Fibroblast of lung (primary cell): ENCODE measurements around the gene DIPK2B. TPM values are rescaled to one million over a fixed set of nuclear protein-coding genes. Genes with fewer than 3 reads are reported as not detected.

Source experiments
- DNase-seq, 2 donors: peaks; one replicate each; pipeline versions ENCODE4 v3.0.0 to v3.0.0-alpha.2; 2010; ENCODE audit warnings: low read depth in 2 of 2
- H2AFZ ChIP-seq: 2 replicates; pipeline ENCODE4 v1.5.1; 2012; ENCODE audit warnings: low read length, control low read depth, inconsistent platforms
- H3K27ac ChIP-seq: 2 replicates; pipeline ENCODE4 v1.5.1; 2011; ENCODE audit warnings: low read length, control low read depth; ENCODE audit not compliant: insufficient read depth
- H3K27me3 ChIP-seq: 2 replicates; pipeline ENCODE4 v1.5.1; 2011; ENCODE audit warnings: mild to moderate bottlenecking, low read length; ENCODE audit not compliant: control insufficient read depth, insufficient read depth
- H3K36me3 ChIP-seq: 2 replicates; pipeline ENCODE4 v1.5.1; 2011; ENCODE audit warnings: low read length; ENCODE audit not compliant: control insufficient read depth, insufficient read depth
- H3K4me1 ChIP-seq: 2 replicates; pipeline ENCODE4 v1.5.1; 2011; ENCODE audit warnings: low read length; ENCODE audit not compliant: control insufficient read depth, insufficient read depth; ENCODE audit errors: extremely low read depth
- H3K4me2 ChIP-seq: 2 replicates; pipeline ENCODE4 v1.5.1; 2011; ENCODE audit warnings: low read length, control low read depth; ENCODE audit not compliant: insufficient read depth; ENCODE audit errors: extremely low read depth
- H3K4me3 ChIP-seq, 4 experiments: fragments of 200-600 bp in 1 of 4; sonication (generic) in 1 of 4; replicated peaks in 1 of 4; 2 replicates each; pipeline ENCODE4 v1.5.1; 2011 to 2016; ENCODE audit warnings: low read length in 4 of 4, low read depth in 3 of 4, mild to moderate bottlenecking in 3 of 4, control low read depth in 2 of 4, inconsistent platforms in 1 of 4, mixed read lengths in 1 of 4; ENCODE audit not compliant: insufficient read depth in 1 of 4; ENCODE audit errors: control extremely low read depth in 1 of 4
- H3K79me2 ChIP-seq: 2 replicates; pipeline ENCODE4 v1.5.1; 2012; ENCODE audit warnings: mild to moderate bottlenecking, low read length, inconsistent platforms; ENCODE audit not compliant: control insufficient read depth, insufficient read depth
- H3K9ac ChIP-seq: 2 replicates; pipeline ENCODE4 v1.5.1; 2011; ENCODE audit warnings: mild to moderate bottlenecking, low read length, control low read depth; ENCODE audit not compliant: insufficient read depth
- H3K9me3 ChIP-seq: 2 replicates; pipeline ENCODE4 v1.5.1; 2012; ENCODE audit warnings: low read depth, low read length; ENCODE audit not compliant: control insufficient read depth, insufficient read depth
- H4K20me1 ChIP-seq: 2 replicates; pipeline ENCODE4 v1.5.1; 2011; ENCODE audit warnings: low read length; ENCODE audit not compliant: control insufficient read depth, insufficient read depth; ENCODE audit errors: extremely low read depth
- CTCF ChIP-seq, 2 donors: IDR thresholded peaks in 1 of 2; conservative IDR thresholded peaks in 1 of 2; 1 replicate in 1 of 2; 2 replicates in 1 of 2; pipeline ENCODE4 v1.5.1; 2011 to 2012; ENCODE audit warnings: low read length in 2 of 2, control low read depth in 1 of 2, inconsistent platforms in 1 of 2, low read depth in 1 of 2, mild to moderate bottlenecking in 1 of 2
- EZH2 ChIP-seq: IDR thresholded peaks from 2 replicates; pipeline ENCODE4 v1.5.1; 2012; ENCODE audit warnings: low read length, control low read depth, mild to moderate bottlenecking; ENCODE audit errors: missing control alignments
- polyA minus RNA-seq: library from RNA; depleted of rRNA, polyadenylated mRNA; stranded (reverse); fragments of >200 nt; gene quantifications from 2 replicates; pipeline ENCODE4 v1.2.3, GENCODE V29; 2011; ENCODE audit warnings: low replicate concordance
- polyA plus RNA-seq, 2 donors: library from polyadenylated mRNA; depleted of rRNA in 1 of 2; stranded (reverse) in 1 of 2; unstranded in 1 of 2; fragments of >200 nt; gene quantifications; 2 replicates each; pipeline ENCODE4 v1.2.1, GENCODE V29; 2011 to 2012; ENCODE audit warnings: missing spikeins in 1 of 2
- total RNA-seq: library from RNA; depleted of rRNA; stranded (reverse); fragments of >200 nt; gene quantifications from 2 replicates; pipeline ENCODE4 v1.2.1, GENCODE V29; 2014

Gene DIPK2B
- total RNA-seq, result not detected in 2 replicates
- not detected in 2 replicates for polyA plus RNA-seq
- not detected in 2 replicates for polyA plus RNA-seq (2012)
- polyA minus RNA-seq, result not detected in 2 replicates

GRCh38 chrX:45200741-45201234 is at the start of gene DIPK2B:
Gene DIPK2B, minus strand, starts transcription at chrX:45200876. Its CDS starts 50 bp downstream, at chrX:45200826.
- H3K27me3 ChIP-seq, result peaks cover 3% of the 10 kb centered on the region
- H3K9me3 ChIP-seq, result no peaks in the 10 kb centered on the region
- H2AFZ ChIP-seq, result no peak within 1 kb of the TSS
- H3K9ac ChIP-seq, result no peak within 1 kb of the TSS
- TF ChIP-seq EZH2 (no peak), CTCF (conservative IDR thresholded peaks at IDR 0.05 in 1 of 2, IDR thresholded peaks at IDR 0.05 in 1 of 2; ENCODE audit: low read depth in 1 of 2, low read length in 2 of 2) (no peak)
- H3K36me3 ChIP-seq, result no peaks in the 10 kb centered on the region
- H3K79me2 ChIP-seq, result no peaks in the 10 kb centered on the region
- peaks cover 3% of the 10 kb centered on the region for H3K4me1 ChIP-seq
- no peaks in the 10 kb centered on the region for H4K20me1 ChIP-seq
- H3K4me2 ChIP-seq, result no peak within 1 kb of the TSS
- no peak within 1 kb of the TSS for H3K4me3 ChIP-seq
- DNase-seq, result no peak
- no peak within 1 kb of the TSS for H3K27ac ChIP-seq

- Histone ChIP-seq H3K9ac (no peak overlapping the region), H3K27ac (no peak overlapping the region), H2AFZ (no peak overlapping the region), H3K4me1 (no peaks in the 10 kb centered on the region), H4K20me1 (no peaks in the 10 kb centered on the region), H3K4me2 (no peak overlapping the region), H3K9me3 (no peaks in the 10 kb centered on the region), H3K79me2 (no peaks in the 10 kb centered on the region), H3K36me3 (no peaks in the 10 kb centered on the region), H3K27me3 (peaks cover 3% of the 10 kb centered on the region), H3K4me3 (no peak overlapping the region)
- TF ChIP-seq EZH2 (no peak), CTCF (conservative IDR thresholded peaks at IDR 0.05 in 1 of 2, IDR thresholded peaks at IDR 0.05 in 1 of 2; ENCODE audit: low read depth in 1 of 2, low read length in 2 of 2) (no peak)
- no peak for DNase-seq
Observed at GRCh38 chrX:45240301-45240700, 39.6 kb upstream of the DIPK2B start.

- H3K9ac ChIP-seq, result no peak overlapping the region
- H3K4me2 ChIP-seq, result no peak overlapping the region
- H3K27ac ChIP-seq, result no peak overlapping the region
- H3K27me3 ChIP-seq, result peaks cover 3% of the 10 kb centered on the region
- no peaks in the 10 kb centered on the region for H3K79me2 ChIP-seq
- no peaks in the 10 kb centered on the region for H4K20me1 ChIP-seq
- H3K4me1 ChIP-seq, result no peaks in the 10 kb centered on the region
- no peak for DNase-seq
- H3K36me3 ChIP-seq, result no peaks in the 10 kb centered on the region
- TF ChIP-seq CTCF (conservative IDR thresholded peaks at IDR 0.05 in 1 of 2, IDR thresholded peaks at IDR 0.05 in 1 of 2; ENCODE audit: low read depth in 1 of 2, low read length in 2 of 2), result no peak
- no peak for TF ChIP-seq EZH2
- no peak overlapping the region for H2AFZ ChIP-seq
- H3K4me3 ChIP-seq, result no peak overlapping the region
- no peaks in the 10 kb centered on the region for H3K9me3 ChIP-seq
Observed at GRCh38 chrX:45238489-45238888, 37.8 kb upstream of the DIPK2B start.
